K562 (cell line): ENCODE data around the gene GPR3. TPM values are rescaled to one million over a fixed set of nuclear protein-coding genes. Genes with fewer than 3 reads are reported as not detected.

Experiments
- CLOCK ChIP-seq: fragments of 250-450 bp; sonication (Bioruptor Pico); IDR thresholded peaks from 2 replicates; pipeline ENCODE4 v1.4.0; 2020; ENCODE audit warnings: mild to moderate bottlenecking, moderate library complexity, borderline replicate concordance
- CREBBP ChIP-seq: IDR thresholded peaks from one replicate; pipeline ENCODE4 v1.6.1; 2012; ENCODE audit warnings: low read depth, mild to moderate bottlenecking, control low read depth, inconsistent platforms, low read length
- DMBX1 ChIP-seq: fragments of 250-450 bp; sonication (Bioruptor Pico); IDR thresholded peaks from 2 replicates; pipeline ENCODE4 v1.8.0; 2022; ENCODE audit warnings: inconsistent platforms, mild to moderate bottlenecking, moderate library complexity, borderline replicate concordance
- EP300 ChIP-seq: IDR thresholded peaks from 2 replicates; pipeline ENCODE4 v1.6.1; 2012; ENCODE audit warnings: low read length, improper control_type of control experiment
- FIP1L1 ChIP-seq: fragments of 200-400 bp; formaldehyde crosslinking; IDR thresholded peaks from 2 replicates; pipeline ENCODE4 v1.6.1; 2018; ENCODE audit warnings: mild to moderate bottlenecking, low read depth, low read length; ENCODE audit not compliant: poor library complexity, severe bottlenecking
- FOXA1 ChIP-seq: fragments of 450-650 bp; IDR thresholded peaks from 2 replicates; pipeline ENCODE4 v1.6.1; 2016; ENCODE audit warnings: mild to moderate bottlenecking, borderline replicate concordance
- GTF2A2 ChIP-seq: IDR thresholded peaks from 2 replicates; pipeline ENCODE4 v1.6.1; 2016; ENCODE audit warnings: mild to moderate bottlenecking, missing genetic modification characterization, missing compliant biosample characterization
- HNRNPL ChIP-seq: fragments of 200-400 bp; formaldehyde crosslinking; IDR thresholded peaks from 2 replicates; pipeline ENCODE4 v1.6.1; 2017; ENCODE audit warnings: low read depth, mild to moderate bottlenecking, low read length
- KDM2B ChIP-seq: fragments of 250-450 bp; sonication (Bioruptor Pico); IDR thresholded peaks from 2 replicates; pipeline ENCODE4 v1.8.0; 2021; ENCODE audit warnings: mild to moderate bottlenecking, moderate library complexity
- MNT ChIP-seq, 2 experiments: fragments of 450-650 bp; conservative IDR thresholded peaks; 2 replicates each; pipeline ENCODE4 v1.6.1; 2017; ENCODE audit warnings: mild to moderate bottlenecking in 2 of 2, moderate library complexity in 2 of 2
- NFYB ChIP-seq: IDR thresholded peaks from 2 replicates; pipeline ENCODE4 v1.6.1; 2011; ENCODE audit warnings: mild to moderate bottlenecking, moderate library complexity; ENCODE audit not compliant: insufficient read length; ENCODE audit errors: extremely low read depth
- NR0B1 ChIP-seq: fragments of 450-650 bp; IDR thresholded peaks from one replicate; pipeline ENCODE4 v1.6.1; 2018; ENCODE audit warnings: mild to moderate bottlenecking, moderate library complexity; ENCODE audit not compliant: partially characterized antibody
- SFPQ ChIP-seq: fragments of 200-400 bp; formaldehyde crosslinking; IDR thresholded peaks from 2 replicates; pipeline ENCODE4 v1.6.1; 2017; ENCODE audit warnings: mild to moderate bottlenecking, low read depth, low read length, moderate library complexity
- SRSF1 ChIP-seq: fragments of 200-400 bp; formaldehyde crosslinking; IDR thresholded peaks from 2 replicates; pipeline ENCODE4 v1.6.1; 2017; ENCODE audit warnings: mild to moderate bottlenecking, low read depth, low read length, moderate library complexity
- XRCC4 ChIP-seq: IDR thresholded peaks from one replicate; pipeline ENCODE4 v1.6.1; 2011; ENCODE audit not compliant: insufficient read depth, insufficient read length; ENCODE audit errors: extremely low read depth
- ZNF740 ChIP-seq, 3 experiments: fragments of 200-800 bp in 1 of 3; sonication (Bioruptor generic) in 1 of 3; sonication (generic) in 1 of 3; formaldehyde crosslinking in 1 of 3; IDR thresholded peaks; 2 replicates each; pipeline versions ENCODE4 v1.6.1 to v1.8.0; 2016 to 2022; ENCODE audit warnings: mild to moderate bottlenecking in 2 of 3, missing compliant biosample characterization in 2 of 3, missing genetic modification characterization in 2 of 3, missing genetic modification reagents in 1 of 3
- ZNF76 ChIP-seq: fragments of 250-450 bp; sonication (Bioruptor Pico); IDR thresholded peaks from 2 replicates; pipeline ENCODE4 v1.4.0; 2020; ENCODE audit warnings: mild to moderate bottlenecking, moderate library complexity, borderline replicate concordance
- ZZZ3 ChIP-seq: fragments of 450-650 bp; IDR thresholded peaks from 2 replicates; pipeline ENCODE4 v1.6.1; 2016; ENCODE audit warnings: antibody characterized with exemption, mild to moderate bottlenecking, moderate library complexity
- polyA plus RNA-seq, 8 experiments: library from polyadenylated mRNA; depleted of rRNA in 4 of 8; stranded (reverse) in 5 of 8; unstranded in 3 of 8; fragments of >200 nt; fragmentation: Nextera tagmentation in 2 of 8; fragmentation: Illumina TruSeq in 1 of 8; extraction: Ambion mirVana in 2 of 8; extraction: Trizol in 1 of 8; gene quantifications; 2 replicates each; pipeline versions ENCODE4 v1.2.1 to v1.2.3, GENCODE V29; 2011 to 2014; ENCODE audit warnings: inconsistent platforms in 1 of 8, missing spikeins in 1 of 8
- total RNA-seq, 7 experiments: library from RNA; depleted of rRNA in 6 of 7; stranded (reverse); fragments of >200 nt in 6 of 7; fragmentation: Illumina TruSeq in 2 of 7; extraction: Trizol in 2 of 7; gene quantifications; 2 replicates each; pipeline versions ENCODE4 v1.2.1 to v1.2.3, GENCODE V29; 2011 to 2021; ENCODE audit warnings: low replicate concordance in 1 of 7

GPR3 gene
- total and polyA plus RNA-seq, 9 of the 15 experiments (the other 6 are each of a cell fraction or from before 2014, with no cell fraction given): 0.24 to 11.5 (median 3.7) TPM

GRCh38 chr1:27428316-27429028, 36.0 kb downstream of the GPR3 start (continued):
- TF ChIP-seq NR0B1: no peak
- no peak for TF ChIP-seq SFPQ
- TF ChIP-seq XRCC4: no peak
- no peak for TF ChIP-seq ZNF76 (CRISPR knock-in tag)
- TF ChIP-seq FIP1L1: no peak
- no peak for TF ChIP-seq GTF2A2 (tag)
- TF ChIP-seq CREBBP: no peak
- no peak for TF ChIP-seq SRSF1
- no peak for TF ChIP-seq FOXA1
- TF ChIP-seq KDM2B (CRISPR knock-in tag): no peak
- TF ChIP-seq NFYB: no peak
- TF ChIP-seq MNT (conservative IDR thresholded peaks at IDR 0.05): peak in 1 of 2 experiments; percentile 72; a peak in 3 of 4 replicates
- TF ChIP-seq DMBX1 (CRISPR knock-in tag): 0 out of 2 replicates have a peak, but pooled peaks have one; percentile 38
- TF ChIP-seq EP300: peak; percentile 91
- TF ChIP-seq HNRNPL: no peak
- TF ChIP-seq ZNF740 (CRISPR knock-in tag; IDR thresholded peaks at IDR 0.05): no peak
- TF ChIP-seq ZNF740 (tag; IDR thresholded peaks at IDR 0.05): no peak
- TF ChIP-seq ZZZ3: no peak
- no peak for TF ChIP-seq CLOCK (CRISPR knock-in tag)
